Hematopoietic multipotent progenitor cell treated with erythropoietin and hydrocortisone succinate and interleukin-3 and kit ligand, for 6 days (in vitro differentiated cells): ENCODE results near the gene HMGXB4.
A peak's percentile ranks its signal among the peaks of the same experiment; 100 is the strongest.

Source experiments
- DNase-seq: peaks from one replicate; pipeline ENCODE4 v3.0.0-alpha.2; 2015

The HMGXB4 gene

DNA sequence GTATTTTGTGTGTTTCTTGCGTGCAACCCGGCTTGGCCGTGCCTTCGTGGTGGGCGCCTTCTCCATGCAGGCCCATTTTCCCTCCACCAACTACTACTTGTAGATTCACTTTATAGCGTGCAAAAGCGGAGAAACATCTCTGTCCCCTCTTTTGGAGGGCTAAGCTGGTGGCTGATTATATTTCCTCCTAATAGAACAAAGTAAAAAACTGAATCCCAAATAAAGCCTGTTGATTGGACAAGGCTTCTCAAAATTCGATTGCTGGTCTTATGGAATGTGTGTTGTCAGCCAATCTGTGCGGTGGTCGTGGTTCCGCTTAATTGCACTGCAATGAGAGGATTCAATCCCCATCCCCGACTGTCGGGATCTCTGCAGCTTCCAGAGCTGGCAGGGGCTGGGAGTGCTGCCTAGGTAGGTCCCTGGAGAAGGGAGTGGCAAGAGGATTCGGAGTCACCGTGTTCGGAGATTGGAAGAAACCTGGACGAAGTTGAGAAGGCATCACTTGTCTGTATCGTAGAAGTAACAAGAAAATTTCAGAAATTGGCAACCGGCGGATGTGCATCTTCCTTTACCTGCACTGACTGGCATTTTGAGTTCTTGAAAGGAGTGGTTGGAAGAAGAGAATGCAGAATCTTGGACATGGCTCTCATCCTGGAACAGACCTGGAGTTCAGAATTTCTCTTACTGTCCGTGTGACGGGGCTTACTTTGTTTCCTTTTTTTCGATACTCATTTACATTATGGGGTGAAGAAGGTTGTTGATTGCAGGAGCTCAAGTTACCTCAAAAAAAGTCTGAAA lies 1.1 kb downstream of the HMGXB4 start:
- peak; percentile 42 for DNase-seq

- DNase-seq: no peak
These were observed 7.7 kb downstream of the HMGXB4 start for GRCh38 chr22:35264986-35265385.

DNA sequence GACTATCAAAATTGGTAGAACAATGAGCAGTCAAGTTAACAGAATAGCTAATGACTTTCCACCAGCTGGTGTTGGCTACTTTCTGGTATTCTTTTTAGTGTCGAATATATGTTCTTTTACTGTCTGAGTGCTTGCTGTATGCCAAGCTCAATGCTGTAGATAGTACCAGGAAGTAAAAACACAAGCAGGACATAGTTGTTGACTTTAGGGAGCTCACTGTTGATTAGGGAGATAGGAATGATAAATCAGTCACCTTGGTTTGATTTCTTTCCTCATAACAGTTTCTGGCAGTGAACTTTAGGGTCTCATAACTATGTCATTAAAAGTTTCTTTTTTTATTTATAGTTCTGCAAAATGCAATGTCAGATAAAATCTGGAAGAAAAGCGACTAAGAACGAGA lies 9.0 kb downstream of the HMGXB4 start:
- DNase-seq: no peak

- DNase-seq: no peak
These were observed 12.3 kb downstream of the HMGXB4 start for GRCh38 chr22:35269630-35270029.

- no peak for DNase-seq
These were observed 17.0 kb downstream of the HMGXB4 start for GRCh38 chr22:35274154-35274871.

DNA sequence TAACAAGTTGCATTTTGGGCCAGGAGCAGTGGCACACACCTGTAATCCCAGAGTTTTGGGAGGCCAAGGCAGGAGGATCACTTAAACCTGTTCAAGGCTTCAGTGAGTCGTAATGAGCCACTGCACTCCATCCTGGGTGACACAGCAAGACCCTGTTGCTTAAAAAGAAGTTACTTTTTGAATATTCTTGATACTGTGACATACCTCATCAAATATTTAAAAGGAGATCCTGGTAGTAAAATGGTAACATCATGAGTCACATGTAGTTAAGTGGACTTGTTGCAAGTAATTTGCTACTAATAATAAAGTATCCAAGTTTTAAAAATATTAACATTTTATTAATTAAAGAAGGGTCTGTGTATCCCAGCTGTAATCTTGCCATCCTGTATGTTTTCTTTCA lies 18.3 kb downstream of the HMGXB4 start:
- no peak for DNase-seq

DNA sequence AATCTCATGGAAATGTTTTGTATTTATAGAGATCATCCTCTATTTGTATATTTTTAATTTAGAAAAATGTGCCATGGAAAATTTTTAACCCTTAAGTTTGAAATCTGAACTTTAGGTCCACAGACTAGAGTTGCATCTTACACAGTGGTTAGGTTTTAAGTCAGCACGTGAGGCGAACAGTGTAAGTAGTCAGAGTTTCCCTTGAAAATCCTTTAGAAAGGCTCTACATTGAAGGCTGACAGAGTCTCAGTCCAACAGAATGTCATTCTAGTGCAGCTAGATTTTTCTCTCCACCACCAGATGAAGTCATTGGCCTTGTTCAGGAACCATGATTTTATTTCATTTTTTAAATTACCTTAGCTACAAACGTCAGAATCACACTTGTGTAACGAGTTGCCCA lies 18.7 kb downstream of the HMGXB4 start:
- no peak for DNase-seq

DNA sequence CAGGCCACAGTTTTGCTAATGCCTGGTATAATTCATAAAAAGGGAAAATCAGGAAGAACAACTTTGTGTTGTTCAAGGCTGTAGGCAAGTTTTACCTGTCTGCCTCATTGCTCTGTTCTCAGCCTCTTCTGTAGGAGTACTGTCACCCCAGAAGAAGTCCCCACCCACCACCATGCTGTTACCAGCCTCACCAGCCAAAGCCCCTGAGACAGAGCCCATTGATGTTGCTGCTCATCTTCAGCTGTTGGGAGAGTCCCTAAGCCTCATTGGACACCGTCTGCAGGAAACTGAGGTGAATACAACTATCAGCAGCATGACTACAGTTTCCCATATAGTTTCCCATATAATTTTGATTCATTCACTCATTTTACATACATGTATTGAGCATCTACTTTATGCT lies 30.8 kb downstream of the HMGXB4 start:
- DNase-seq: no peak

GRCh38 chr22:35292786-35293185 lies 35.5 kb downstream of the HMGXB4 start:
- DNase-seq: no peak

- no peak for DNase-seq
These were observed 38.8 kb downstream of the HMGXB4 start for GRCh38 chr22:35296051-35296450.

- DNase-seq: peak; percentile 65
These were observed 42.0 kb downstream of the HMGXB4 start for GRCh38 chr22:35299217-35299672.

GRCh38 chr22:35299673-35300499 lies 42.6 kb downstream of the HMGXB4 start, which contains the start of gene TOM1:
TSS of gene TOM1 (plus strand) at chr22:35299894. CDS start at chr22:35299929, 35 bp downstream.
- DNase-seq: peak; percentile 99

DNA sequence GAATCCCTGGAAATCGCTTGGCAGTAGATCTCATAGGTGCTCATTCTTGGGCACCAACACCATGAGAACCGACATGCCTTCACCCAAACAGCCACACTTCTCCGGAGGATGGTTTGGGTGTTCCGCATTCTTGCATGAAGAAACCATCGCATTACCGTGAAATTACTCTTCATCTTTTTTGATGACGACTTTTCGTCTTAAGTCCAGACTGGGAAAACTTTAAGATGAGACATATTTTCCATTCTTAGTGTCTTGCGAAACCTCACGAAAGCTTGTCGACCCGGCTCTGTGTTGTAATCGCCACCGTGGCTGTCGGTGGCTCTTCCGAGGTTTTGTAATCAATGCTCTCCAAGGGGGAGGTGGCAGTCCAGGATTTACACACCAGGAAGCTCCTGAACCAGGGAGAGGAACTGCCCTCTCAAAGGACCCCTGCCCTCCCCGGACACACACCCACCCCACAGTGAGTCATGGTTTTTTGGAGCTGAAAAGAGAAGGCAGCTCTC lies 44.1 kb downstream of the HMGXB4 start:
- DNase-seq: peak; percentile 64

DNA sequence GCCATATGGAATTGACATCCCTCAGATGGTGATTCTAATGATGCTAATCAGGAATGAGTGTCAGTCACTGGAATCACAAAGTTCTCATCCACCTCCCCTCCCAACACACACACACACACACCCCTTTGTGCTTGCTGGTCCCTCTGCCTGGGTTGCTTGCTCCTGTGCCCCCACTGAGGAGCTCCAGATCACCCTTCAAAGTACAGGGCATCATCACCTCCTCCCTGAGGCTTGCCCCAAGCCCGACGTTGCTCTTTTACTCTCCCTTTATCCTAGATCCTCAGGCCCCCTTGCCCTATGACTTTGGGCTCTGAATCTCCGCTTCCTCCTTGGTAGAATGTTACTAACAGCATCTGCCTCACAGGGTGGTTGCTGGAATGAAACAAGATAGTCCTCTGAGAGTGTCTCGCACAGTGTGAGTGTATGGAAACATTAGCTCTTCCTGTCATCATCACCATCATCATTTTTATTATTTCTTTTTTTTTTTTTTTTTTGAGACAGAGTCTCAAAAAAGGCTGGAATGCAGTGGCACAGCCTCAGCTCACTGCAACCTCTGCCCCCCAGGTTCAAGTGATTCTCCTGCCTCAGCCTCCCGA lies 45.8 kb downstream of the HMGXB4 start:
- no peak for DNase-seq

DNA sequence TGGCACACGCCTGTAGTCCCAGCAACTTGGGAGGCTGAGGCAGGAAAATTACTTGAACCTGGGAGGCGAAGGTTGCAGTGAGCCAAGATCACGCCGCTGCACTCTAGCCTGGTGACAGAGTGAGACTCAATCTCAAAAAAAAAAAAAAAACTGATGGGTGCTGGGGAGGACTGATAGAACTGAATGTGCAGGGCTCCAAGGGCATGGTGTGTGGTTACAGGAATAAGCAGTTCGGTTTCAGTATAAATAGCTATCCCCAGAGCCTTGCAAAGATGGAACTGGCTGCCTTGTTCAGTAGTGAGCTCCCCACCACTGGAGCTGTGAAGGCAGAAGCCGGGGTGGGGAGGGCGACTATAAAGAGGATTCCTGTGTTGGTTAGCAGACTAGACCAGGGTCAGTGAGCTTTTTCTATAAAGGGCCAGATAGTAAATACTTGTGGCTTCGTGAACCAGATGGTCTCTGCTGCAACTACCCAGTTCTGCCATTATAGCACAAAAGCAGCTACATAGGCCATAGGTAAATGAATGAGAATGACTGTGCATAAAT lies 48.3 kb downstream of the HMGXB4 start:
- DNase-seq: no peak

DNA sequence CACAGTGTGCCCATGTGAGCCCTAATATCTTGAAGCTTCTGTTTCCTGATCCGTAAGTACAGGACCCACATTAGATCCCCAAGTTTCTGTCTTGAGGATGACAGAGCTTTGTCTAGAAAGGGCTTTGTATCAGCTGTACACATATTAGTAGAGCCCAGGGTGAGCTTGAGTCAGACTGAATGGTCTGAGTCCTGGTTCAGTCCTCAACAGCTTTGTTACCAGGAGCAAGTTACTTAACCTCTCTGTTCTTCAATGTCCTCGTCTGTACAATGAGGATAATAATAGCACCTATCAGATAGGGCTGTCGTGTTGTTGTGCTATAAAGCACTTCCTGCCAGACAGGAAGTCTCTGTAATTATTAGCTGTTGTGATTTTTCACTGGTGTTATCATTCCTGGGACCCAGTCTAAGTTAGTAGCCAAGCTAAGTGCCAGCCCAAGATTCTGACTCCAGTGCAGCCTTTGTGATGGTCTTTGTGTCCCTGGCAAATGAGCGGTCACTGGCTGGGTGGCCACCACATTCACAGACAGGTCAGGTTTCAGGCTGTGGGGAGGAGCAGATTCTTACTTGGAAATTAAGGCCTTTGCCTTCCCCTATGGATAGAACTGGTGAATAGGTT lies 49.2 kb downstream of the HMGXB4 start:
- DNase-seq: no peak

DNA sequence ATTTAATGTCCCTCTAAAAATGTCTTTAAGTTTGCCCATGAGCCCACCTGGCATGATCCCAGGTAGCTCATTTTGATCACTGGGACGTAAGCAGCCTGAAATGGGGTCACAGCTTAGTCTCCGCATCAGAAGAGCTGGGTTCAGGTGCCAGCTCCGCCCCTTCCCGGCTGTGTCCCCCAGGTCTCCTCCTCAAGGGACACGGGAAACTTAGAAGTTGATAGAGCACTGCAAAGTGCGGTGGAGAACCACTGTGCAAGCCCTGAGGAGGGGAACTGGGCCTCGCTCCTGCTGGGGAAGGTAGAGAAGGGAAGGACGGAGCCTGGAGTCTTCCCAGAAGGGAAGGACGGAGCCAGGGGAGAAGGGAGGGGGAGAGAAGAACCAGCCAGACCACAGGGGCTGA lies 50.1 kb downstream of the HMGXB4 start:
- no peak for DNase-seq

DNA sequence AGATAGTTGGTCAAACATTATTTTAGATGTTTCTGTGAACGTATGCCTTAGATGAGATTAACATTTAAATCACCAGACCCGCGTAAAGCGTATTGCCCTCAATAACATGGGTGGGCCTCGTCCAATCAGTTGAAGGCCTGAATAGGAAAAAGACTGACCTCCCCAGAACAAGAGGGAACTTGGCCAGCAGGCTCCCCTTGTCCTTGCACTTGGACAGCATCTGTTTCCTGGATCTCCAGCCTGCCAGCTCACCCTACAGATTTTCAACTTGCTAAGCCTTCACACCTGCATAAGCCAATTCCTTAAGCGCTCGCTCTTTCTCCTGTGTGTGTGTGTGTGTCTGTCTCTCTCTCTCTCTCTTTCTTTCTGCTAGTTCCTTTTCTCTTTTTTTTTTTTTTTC lies 50.6 kb downstream of the HMGXB4 start:
- no peak for DNase-seq

- no peak for DNase-seq
These were observed 51.3 kb downstream of the HMGXB4 start for GRCh38 chr22:35308480-35309021.

GRCh38 chr22:35310556-35311550 lies 53.6 kb downstream of the HMGXB4 start:
- no peak for DNase-seq
